Liver (tissue), 9 donors: ENCODE data around the gene ZBTB6. TPM values are rescaled to one million over a fixed set of nuclear protein-coding genes. Genes with fewer than 3 reads are reported as not detected.

ENCODE experiments used
- DNase-seq: peaks from one replicate; pipeline ENCODE4 v3.0.0-alpha.2; 2017; ENCODE audit warnings: low spot score
- H3K27ac ChIP-seq, 2 donors: one replicate each; pipeline ENCODE4 v1.7.0; 2013; ENCODE audit warnings: inconsistent platforms in 2 of 2, low read length in 2 of 2, control low read depth in 1 of 2, low read depth in 1 of 2, mild to moderate bottlenecking in 1 of 2
- H3K27me3 ChIP-seq, 4 donors: one replicate each; pipeline versions ENCODE4 v1.6.1 to v1.7.0; 2013; ENCODE audit warnings: low read length in 3 of 4, inconsistent platforms in 1 of 4, mild to moderate bottlenecking in 1 of 4, moderate library complexity in 1 of 4; ENCODE audit not compliant: control insufficient read depth in 4 of 4, insufficient read depth in 4 of 4
- H3K36me3 ChIP-seq, 4 donors: one replicate each; pipeline versions ENCODE4 v1.6.1 to v1.7.0; 2013; ENCODE audit warnings: low read length in 3 of 4, mild to moderate bottlenecking in 3 of 4, low read depth in 1 of 4, moderate library complexity in 1 of 4; ENCODE audit not compliant: control insufficient read depth in 4 of 4, insufficient read depth in 3 of 4
- H3K4me1 ChIP-seq, 4 donors: one replicate each; pipeline versions ENCODE4 v1.6.1 to v1.7.0; 2013; ENCODE audit warnings: low read length in 3 of 4, mild to moderate bottlenecking in 3 of 4, moderate library complexity in 1 of 4; ENCODE audit not compliant: control insufficient read depth in 4 of 4, insufficient read depth in 4 of 4
- H3K4me3 ChIP-seq, 3 donors: one replicate each; pipeline versions ENCODE4 v1.6.1 to v1.7.0; 2013; ENCODE audit warnings: low read length in 3 of 3, control low read depth in 1 of 3, low read depth in 1 of 3, mild to moderate bottlenecking in 1 of 3
- H3K9ac ChIP-seq, 2 donors: one replicate each; pipeline ENCODE4 v1.7.0; 2013; ENCODE audit warnings: low read length in 2 of 2, mild to moderate bottlenecking in 2 of 2, moderate library complexity in 2 of 2, control low read depth in 1 of 2, low read depth in 1 of 2
- H3K9me3 ChIP-seq, 4 donors: one replicate each; pipeline versions ENCODE4 v1.6.1 to v1.7.0; 2013; ENCODE audit warnings: low read length in 3 of 4; ENCODE audit not compliant: control insufficient read depth in 4 of 4
- EGR1 ChIP-seq, 2 donors: IDR thresholded peaks; 2 replicates each; pipeline ENCODE4 v1.6.1; 2016 to 2018; ENCODE audit warnings: antibody characterized with exemption in 2 of 2, low read depth in 2 of 2
- FOXA1 ChIP-seq: IDR thresholded peaks from 2 replicates; pipeline ENCODE4 v1.6.1; 2016; ENCODE audit warnings: antibody characterized with exemption
- FOXA2 ChIP-seq: IDR thresholded peaks from 2 replicates; pipeline ENCODE4 v1.6.1; 2016; ENCODE audit warnings: antibody characterized with exemption
- GABPA ChIP-seq, 2 donors: IDR thresholded peaks in 1 of 2; conservative IDR thresholded peaks in 1 of 2; 2 replicates each; pipeline ENCODE4 v1.6.1; 2016; ENCODE audit warnings: antibody characterized with exemption in 2 of 2, mild to moderate bottlenecking in 1 of 2, moderate library complexity in 1 of 2
- HNF4A ChIP-seq, 2 donors: conservative IDR thresholded peaks; 2 replicates each; pipeline ENCODE4 v1.6.1; 2016; ENCODE audit warnings: antibody characterized with exemption in 2 of 2, mild to moderate bottlenecking in 2 of 2
- HNF4G ChIP-seq: IDR thresholded peaks from 2 replicates; pipeline ENCODE4 v1.6.1; 2016; ENCODE audit warnings: antibody characterized with exemption
- JUND ChIP-seq, 2 donors: IDR thresholded peaks; 2 replicates each; pipeline ENCODE4 v1.6.1; 2016; ENCODE audit warnings: antibody characterized with exemption in 2 of 2
- NR2F2 ChIP-seq: IDR thresholded peaks from 2 replicates; pipeline ENCODE4 v1.6.1; 2016; ENCODE audit warnings: antibody characterized with exemption
- RAD21 ChIP-seq, 2 donors: IDR thresholded peaks; 2 replicates each; pipeline ENCODE4 v1.6.1; 2016; ENCODE audit warnings: antibody characterized with exemption in 2 of 2, mild to moderate bottlenecking in 2 of 2
- RXRA ChIP-seq, 2 donors: IDR thresholded peaks; 2 replicates each; pipeline ENCODE4 v1.6.1; 2017 to 2018; ENCODE audit warnings: antibody characterized with exemption in 2 of 2, mild to moderate bottlenecking in 1 of 2
- SP1 ChIP-seq: IDR thresholded peaks from 2 replicates; pipeline ENCODE4 v1.6.1; 2018; ENCODE audit warnings: antibody characterized with exemption, mild to moderate bottlenecking
- TAF1 ChIP-seq: conservative IDR thresholded peaks from 2 replicates; pipeline ENCODE4 v1.6.1; 2016; ENCODE audit warnings: antibody characterized with exemption, mild to moderate bottlenecking
- YY1 ChIP-seq: IDR thresholded peaks from 2 replicates; pipeline ENCODE4 v1.6.1; 2016; ENCODE audit warnings: antibody characterized with exemption, mild to moderate bottlenecking
- WGBS: extraction: QIAGEN DNeasy Blood & Tissue Kit; methylation state at CpG from one replicate; pipeline ENCODE4 v1.1.7; 2013; 5-methylcytosine and 5-hydroxymethylcytosine counted together
- polyA plus RNA-seq, 2 donors: library from polyadenylated mRNA; stranded (reverse) in 1 of 2; unstranded in 1 of 2; fragments of 200-250 nt in 1 of 2; fragments of >200 nt in 1 of 2; fragmentation: Nextera tagmentation in 1 of 2; extraction: Ambion mirVana in 1 of 2; gene quantifications; one replicate each; pipeline versions ENCODE4 v1.2.1 to v1.2.3, GENCODE V29; 2013 to 2015
- total RNA-seq, 2 donors: library from RNA; depleted of rRNA; stranded (reverse); fragments of >200 nt; gene quantifications; one replicate each; pipeline ENCODE4 v1.2.3, GENCODE V29; 2014
- TF ChIP-seq, protein P1 (sequence below): fragments of 150-350 bp; IDR thresholded peaks from 2 replicates; pipeline ENCODE4 v1.5.1; 2017; ENCODE audit warnings: improper control_type of control experiment, low read depth, low read length; ENCODE audit not compliant: missing input control
- TF ChIP-seq, protein P2 (sequence below): IDR thresholded peaks from 2 replicates; pipeline ENCODE4 v1.6.1; 2016; ENCODE audit warnings: antibody characterized with exemption
- TF ChIP-seq, protein P3 (sequence below): IDR thresholded peaks from 2 replicates; pipeline ENCODE4 v1.6.1; 2016; ENCODE audit warnings: antibody characterized with exemption
- TF ChIP-seq, protein P4 (sequence below): IDR thresholded peaks from 2 replicates; pipeline ENCODE4 v1.6.1; 2016; ENCODE audit warnings: antibody characterized with exemption
- donor health status: healthy.
- donor health status: healthy.
- donor health status: healthy.
- donor health status: healthy.
- donor health status: healthy.

ZBTB6 gene
- total and polyA plus RNA-seq, 4 donors: 0.92 to 7.1 (median 3.3) TPM

DNA sequence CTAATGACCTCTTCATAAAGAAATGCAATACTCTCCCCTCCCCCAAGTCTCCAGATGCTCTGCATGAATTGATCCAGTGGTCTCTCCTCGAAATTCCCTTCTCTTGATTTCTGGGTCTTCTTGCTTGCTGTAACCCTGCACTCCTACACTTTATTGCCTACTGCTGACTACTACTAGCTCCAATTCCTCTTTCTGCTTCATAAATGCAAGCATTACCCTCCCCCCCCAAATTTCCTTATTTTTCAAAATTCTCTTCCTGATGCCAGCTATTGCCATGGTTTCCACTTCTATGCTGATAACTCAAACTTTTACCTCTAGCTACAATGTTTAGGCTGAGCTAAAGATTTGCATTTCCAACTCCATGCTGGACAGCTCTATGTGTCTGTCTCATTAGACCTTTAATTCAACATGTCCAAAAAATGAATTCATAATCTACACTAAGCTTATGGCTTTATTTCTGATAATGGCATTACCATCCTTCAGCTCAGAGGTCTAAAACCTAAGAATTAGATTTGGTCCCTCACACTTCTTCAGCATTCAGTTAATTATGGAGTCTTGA is 16.8 kb upstream of the ZBTB6 start:
- Histone ChIP-seq H3K36me3 (peaks cover 0 to 1% (median 0%) of the 10 kb centered on the region in 4 donors), H3K9ac (no peak overlapping the region), H3K4me1 (peaks cover 0 to 29% (median 20%) of the 10 kb centered on the region in 4 donors), H3K27ac (no peak overlapping the region), H3K9me3 (no peaks in the 10 kb centered on the region), H3K4me3 (no peak overlapping the region), H3K27me3 (no peaks in the 10 kb centered on the region)
- 92% methylated on average over 1 of the region's 1 CpG for WGBS
- no peak for TF ChIP-seq YY1
- no peak for TF ChIP-seq EGR1 (IDR thresholded peaks at IDR 0.05; ENCODE audit: low read depth in 2 of 2)
- no peak for TF ChIP-seq TAF1
- DNase-seq: no peak

DNA sequence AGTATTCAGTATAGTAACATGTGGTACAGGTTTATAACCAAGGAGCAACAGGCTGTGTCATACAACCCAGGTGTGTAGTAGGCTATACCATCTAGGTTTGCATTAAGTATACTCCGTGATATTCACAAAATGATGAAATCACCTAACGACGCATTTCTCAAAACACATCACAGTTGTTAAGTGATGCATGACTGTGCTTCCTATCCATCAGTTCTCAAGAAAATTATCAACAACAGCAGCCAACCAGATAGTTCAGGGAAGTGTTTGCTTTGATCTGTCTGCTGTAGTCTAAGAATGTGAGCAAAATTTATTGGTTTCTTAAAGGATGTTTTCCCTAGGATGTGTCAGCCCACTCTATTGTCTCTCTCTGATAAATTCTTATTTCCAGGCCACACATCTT is 10.8 kb upstream of the ZBTB6 start:
- Histone ChIP-seq H3K4me3 (no peak overlapping the region), H3K4me1 (no peaks in the 10 kb centered on the region), H3K27ac (no peak overlapping the region), H3K27me3 (no peaks in the 10 kb centered on the region), H3K36me3 (peaks cover 0 to 6% (median 3%) of the 10 kb centered on the region in 4 donors), H3K9ac (no peak overlapping the region), H3K9me3 (no peaks in the 10 kb centered on the region)
- TF ChIP-seq HNF4G (no peak), EGR1 (IDR thresholded peaks at IDR 0.05; ENCODE audit: low read depth in 2 of 2) (no peak), FOXA1 (no peak), RXRA (IDR thresholded peaks at IDR 0.05) (no peak), NR2F2 (no peak)
- TF ChIP-seq, protein P1, sequence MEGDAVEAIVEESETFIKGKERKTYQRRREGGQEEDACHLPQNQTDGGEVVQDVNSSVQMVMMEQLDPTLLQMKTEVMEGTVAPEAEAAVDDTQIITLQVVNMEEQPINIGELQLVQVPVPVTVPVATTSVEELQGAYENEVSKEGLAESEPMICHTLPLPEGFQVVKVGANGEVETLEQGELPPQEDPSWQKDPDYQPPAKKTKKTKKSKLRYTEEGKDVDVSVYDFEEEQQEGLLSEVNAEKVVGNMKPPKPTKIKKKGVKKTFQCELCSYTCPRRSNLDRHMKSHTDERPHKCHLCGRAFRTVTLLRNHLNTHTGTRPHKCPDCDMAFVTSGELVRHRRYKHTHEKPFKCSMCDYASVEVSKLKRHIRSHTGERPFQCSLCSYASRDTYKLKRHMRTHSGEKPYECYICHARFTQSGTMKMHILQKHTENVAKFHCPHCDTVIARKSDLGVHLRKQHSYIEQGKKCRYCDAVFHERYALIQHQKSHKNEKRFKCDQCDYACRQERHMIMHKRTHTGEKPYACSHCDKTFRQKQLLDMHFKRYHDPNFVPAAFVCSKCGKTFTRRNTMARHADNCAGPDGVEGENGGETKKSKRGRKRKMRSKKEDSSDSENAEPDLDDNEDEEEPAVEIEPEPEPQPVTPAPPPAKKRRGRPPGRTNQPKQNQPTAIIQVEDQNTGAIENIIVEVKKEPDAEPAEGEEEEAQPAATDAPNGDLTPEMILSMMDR: no peak
- TF ChIP-seq, protein P2, sequence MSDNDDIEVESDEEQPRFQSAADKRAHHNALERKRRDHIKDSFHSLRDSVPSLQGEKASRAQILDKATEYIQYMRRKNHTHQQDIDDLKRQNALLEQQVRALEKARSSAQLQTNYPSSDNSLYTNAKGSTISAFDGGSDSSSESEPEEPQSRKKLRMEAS: no peak
- TF ChIP-seq, protein P3, sequence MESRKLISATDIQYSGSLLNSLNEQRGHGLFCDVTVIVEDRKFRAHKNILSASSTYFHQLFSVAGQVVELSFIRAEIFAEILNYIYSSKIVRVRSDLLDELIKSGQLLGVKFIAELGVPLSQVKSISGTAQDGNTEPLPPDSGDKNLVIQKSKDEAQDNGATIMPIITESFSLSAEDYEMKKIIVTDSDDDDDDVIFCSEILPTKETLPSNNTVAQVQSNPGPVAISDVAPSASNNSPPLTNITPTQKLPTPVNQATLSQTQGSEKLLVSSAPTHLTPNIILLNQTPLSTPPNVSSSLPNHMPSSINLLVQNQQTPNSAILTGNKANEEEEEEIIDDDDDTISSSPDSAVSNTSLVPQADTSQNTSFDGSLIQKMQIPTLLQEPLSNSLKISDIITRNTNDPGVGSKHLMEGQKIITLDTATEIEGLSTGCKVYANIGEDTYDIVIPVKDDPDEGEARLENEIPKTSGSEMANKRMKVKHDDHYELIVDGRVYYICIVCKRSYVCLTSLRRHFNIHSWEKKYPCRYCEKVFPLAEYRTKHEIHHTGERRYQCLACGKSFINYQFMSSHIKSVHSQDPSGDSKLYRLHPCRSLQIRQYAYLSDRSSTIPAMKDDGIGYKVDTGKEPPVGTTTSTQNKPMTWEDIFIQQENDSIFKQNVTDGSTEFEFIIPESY: no peak
- WGBS: 76% methylated on average over 3 of the region's 3 CpGs
- no peak for DNase-seq

DNA sequence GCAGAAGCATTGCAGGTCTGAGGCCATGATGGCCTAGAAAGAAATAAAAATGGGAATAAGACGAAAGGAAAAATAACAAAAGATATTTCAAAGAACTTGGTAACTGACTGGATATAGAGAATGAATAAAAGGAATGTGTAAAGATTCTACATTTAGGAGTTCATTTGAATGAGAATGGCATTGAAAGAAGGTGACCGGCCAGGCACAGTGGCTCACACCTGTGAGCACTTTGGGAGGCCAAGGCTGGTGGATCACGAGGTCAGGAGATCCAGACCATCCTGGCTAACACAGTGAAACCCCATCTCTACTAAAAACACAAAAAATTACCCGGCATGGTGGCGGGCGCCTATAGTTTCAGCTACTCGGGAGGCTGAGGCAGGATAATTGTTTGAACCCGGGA is 9.6 kb upstream of the ZBTB6 start:
- 97% methylated on average over 8 of the region's 8 CpGs for WGBS
- H3K27me3 ChIP-seq: no peaks in the 10 kb centered on the region
- no peak overlapping the region for H3K27ac ChIP-seq
- no peak overlapping the region for H3K9ac ChIP-seq
- no peaks in the 10 kb centered on the region for H3K9me3 ChIP-seq
- H3K36me3 ChIP-seq: peaks cover 0 to 8% (median 6%) of the 10 kb centered on the region in 4 donors
- no peak overlapping the region for H3K4me3 ChIP-seq
- no peaks in the 10 kb centered on the region for H3K4me1 ChIP-seq
- no peak for DNase-seq
- TF ChIP-seq EGR1 (IDR thresholded peaks at IDR 0.05; ENCODE audit: low read depth in 2 of 2) (no peak), HNF4A (conservative IDR thresholded peaks at IDR 0.05) (no peak), HNF4G (no peak), JUND (IDR thresholded peaks at IDR 0.05) (no peak), NR2F2 (no peak), RAD21 (IDR thresholded peaks at IDR 0.05) (no peak), FOXA1 (no peak), GABPA (IDR thresholded peaks at IDR 0.05 in 1 of 2, conservative IDR thresholded peaks at IDR 0.05 in 1 of 2) (no peak), YY1 (no peak), RXRA (IDR thresholded peaks at IDR 0.05) (no peak), FOXA2 (no peak), TAF1 (no peak), SP1 (no peak)
- TF ChIP-seq, protein P2: no peak
- TF ChIP-seq, protein P4, sequence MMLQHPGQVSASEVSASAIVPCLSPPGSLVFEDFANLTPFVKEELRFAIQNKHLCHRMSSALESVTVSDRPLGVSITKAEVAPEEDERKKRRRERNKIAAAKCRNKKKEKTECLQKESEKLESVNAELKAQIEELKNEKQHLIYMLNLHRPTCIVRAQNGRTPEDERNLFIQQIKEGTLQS: no peak
- TF ChIP-seq, protein P3: no peak
- TF ChIP-seq, protein P1: no peak
